WERI-Rb-1 (cell line): ENCODE measurements around the gene PKNOX1.
"Not testable (repeated sequence)": the region's sequence is repeated elsewhere in the genome, so short reads cannot be mapped to it uniquely, and the experiment has no call there.

Experiments used
- DNase-seq: peaks from one replicate; pipeline ENCODE4 v3.0.0-alpha.2; 2020
- H3K27ac ChIP-seq: fragments of 250-450 bp; sonication (Bioruptor Pico); 2 replicates; pipeline ENCODE4 v1.5.1; 2020; ENCODE audit warnings: mild to moderate bottlenecking, moderate library complexity
- H3K27me3 ChIP-seq: fragments of 250-450 bp; sonication (Bioruptor Pico); 2 replicates; pipeline ENCODE4 v1.5.1; 2021; ENCODE audit warnings: mild to moderate bottlenecking, low read depth, moderate library complexity; ENCODE audit not compliant: insufficient read depth, severe bottlenecking
- H3K36me3 ChIP-seq: fragments of 250-450 bp; sonication (Bioruptor Pico); 2 replicates; pipeline ENCODE4 v1.5.1; 2020; ENCODE audit warnings: mild to moderate bottlenecking, moderate library complexity
- H3K4me3 ChIP-seq: 2 replicates; pipeline ENCODE4 v1.5.1; 2011; ENCODE audit warnings: low read depth, mild to moderate bottlenecking, control low read depth, low read length
- H3K9me3 ChIP-seq: fragments of 250-450 bp; sonication (Bioruptor Pico); 2 replicates; pipeline ENCODE4 v1.5.1; 2021; ENCODE audit warnings: mild to moderate bottlenecking, moderate library complexity; ENCODE audit not compliant: severe bottlenecking
- TF ChIP-seq, protein P1 (sequence below): IDR thresholded peaks from 2 replicates; pipeline ENCODE4 v1.5.1; 2011; ENCODE audit warnings: low read depth, mild to moderate bottlenecking, control low read depth, inconsistent platforms, low read length

PKNOX1 gene

DNA sequence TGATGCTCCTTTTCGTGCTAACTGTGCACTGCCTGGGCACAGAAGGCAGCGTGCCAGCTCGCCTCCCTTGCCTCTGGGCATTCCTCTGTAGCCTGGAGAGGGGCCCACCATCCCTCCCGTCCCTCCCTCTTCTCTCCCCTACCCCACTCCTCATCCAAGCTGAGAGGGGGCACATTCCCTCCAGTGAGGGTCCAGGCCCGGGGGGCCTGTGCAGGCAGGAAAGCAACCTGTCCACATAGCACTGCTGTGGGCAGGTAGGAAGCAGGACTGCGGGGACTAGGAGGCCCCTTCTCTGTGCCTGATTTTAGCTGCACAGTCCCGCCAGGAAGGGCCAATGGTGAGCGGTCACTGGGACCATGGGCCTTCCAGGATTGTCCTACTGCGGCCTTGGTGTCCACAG lies 10.3 kb upstream of the PKNOX1 start:
- TF ChIP-seq, protein P1, sequence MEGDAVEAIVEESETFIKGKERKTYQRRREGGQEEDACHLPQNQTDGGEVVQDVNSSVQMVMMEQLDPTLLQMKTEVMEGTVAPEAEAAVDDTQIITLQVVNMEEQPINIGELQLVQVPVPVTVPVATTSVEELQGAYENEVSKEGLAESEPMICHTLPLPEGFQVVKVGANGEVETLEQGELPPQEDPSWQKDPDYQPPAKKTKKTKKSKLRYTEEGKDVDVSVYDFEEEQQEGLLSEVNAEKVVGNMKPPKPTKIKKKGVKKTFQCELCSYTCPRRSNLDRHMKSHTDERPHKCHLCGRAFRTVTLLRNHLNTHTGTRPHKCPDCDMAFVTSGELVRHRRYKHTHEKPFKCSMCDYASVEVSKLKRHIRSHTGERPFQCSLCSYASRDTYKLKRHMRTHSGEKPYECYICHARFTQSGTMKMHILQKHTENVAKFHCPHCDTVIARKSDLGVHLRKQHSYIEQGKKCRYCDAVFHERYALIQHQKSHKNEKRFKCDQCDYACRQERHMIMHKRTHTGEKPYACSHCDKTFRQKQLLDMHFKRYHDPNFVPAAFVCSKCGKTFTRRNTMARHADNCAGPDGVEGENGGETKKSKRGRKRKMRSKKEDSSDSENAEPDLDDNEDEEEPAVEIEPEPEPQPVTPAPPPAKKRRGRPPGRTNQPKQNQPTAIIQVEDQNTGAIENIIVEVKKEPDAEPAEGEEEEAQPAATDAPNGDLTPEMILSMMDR = no peak
- Histone ChIP-seq H3K36me3 (no peaks in the 10 kb centered on the region), H3K4me3 (no peak overlapping the region), H3K27ac (no peak overlapping the region), H3K27me3 (no peaks in the 10 kb centered on the region), H3K9me3 (peaks cover 2% of the 10 kb centered on the region)
- DNase-seq = no peak

DNA sequence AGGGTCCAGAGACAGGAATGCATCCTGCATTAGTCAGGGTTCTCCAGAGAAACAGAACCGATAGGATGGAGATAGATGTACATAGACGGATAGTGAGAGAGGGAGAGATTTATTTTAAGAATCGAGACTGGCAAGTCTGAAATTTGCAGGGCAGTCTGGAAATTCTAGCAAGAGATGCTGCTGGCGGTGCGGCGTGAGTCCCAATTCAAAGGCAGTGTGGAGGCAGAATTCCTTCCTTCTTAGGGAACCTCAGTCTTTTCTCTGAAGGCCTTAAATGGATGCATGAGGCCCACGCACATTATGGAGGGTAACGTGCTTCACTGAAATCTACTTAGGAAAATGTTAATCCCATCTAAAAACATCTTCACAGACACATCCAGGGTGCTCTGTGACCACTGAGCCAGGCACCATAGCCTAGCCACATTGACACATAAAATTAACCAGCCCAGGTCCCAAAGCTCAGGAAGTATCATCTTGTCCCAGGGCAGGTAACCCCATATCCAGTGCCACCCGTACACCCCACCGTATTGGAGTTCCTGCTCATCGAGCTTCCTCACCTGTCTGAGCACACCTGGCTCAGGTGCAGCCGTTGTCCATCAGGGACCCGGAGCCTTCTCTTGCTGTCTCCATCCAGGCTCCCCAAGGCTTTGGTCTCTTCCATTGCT lies 9.7 kb upstream of the PKNOX1 start:
- Histone ChIP-seq H3K27me3 (no peaks in the 10 kb centered on the region), H3K9me3 (peaks cover 2% of the 10 kb centered on the region), H3K4me3 (no peak overlapping the region), H3K27ac (no peak overlapping the region), H3K36me3 (no peaks in the 10 kb centered on the region)
- TF ChIP-seq, protein P1 = no peak
- no peak for DNase-seq

DNA sequence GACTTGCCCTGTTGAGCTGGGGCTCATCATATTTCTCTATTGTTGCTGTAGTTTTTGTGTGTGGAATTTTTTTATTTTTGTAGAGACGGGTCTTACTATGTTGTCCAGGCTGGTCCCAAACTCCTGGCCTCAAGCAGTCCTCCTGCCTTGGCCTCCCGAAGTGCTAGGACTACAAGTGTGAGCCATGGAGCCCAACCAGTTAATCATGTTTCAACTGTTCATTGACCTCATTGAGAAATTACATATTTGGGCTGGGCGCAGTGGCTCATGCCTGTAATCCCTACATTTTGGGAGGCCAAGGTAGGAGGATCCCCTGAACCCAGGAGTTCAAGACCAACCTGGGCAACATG lies 9.2 kb upstream of the PKNOX1 start:
- TF ChIP-seq, protein P1 = no peak
- Histone ChIP-seq H3K27me3 (no peaks in the 10 kb centered on the region), H3K9me3 (peaks cover 2% of the 10 kb centered on the region), H3K4me3 (no peak overlapping the region), H3K27ac (no peak overlapping the region), H3K36me3 (no peaks in the 10 kb centered on the region)
- no peak for DNase-seq

DNA sequence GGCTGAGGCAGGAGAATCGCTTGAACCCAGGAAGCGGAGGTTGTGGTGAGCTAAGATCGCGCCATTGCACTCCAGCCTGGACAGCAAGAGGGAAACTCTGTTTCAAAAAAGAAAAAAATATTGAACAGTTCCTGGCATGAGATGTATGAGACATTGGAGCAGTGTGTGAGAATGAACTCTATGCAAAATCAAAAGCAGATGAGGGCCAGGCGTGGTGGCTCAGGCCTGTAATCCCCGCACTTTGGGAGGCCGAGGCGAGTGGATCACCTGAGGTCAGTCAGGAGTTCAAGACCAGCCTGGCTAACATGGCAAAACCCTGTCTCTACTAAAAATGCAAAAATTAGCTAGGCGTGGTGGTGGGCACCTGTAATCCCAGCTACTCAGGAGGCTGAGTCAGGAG lies 6.7 kb upstream of the PKNOX1 start:
- not testable (repeated sequence) for H3K4me3 ChIP-seq, H3K27me3 ChIP-seq, H3K27ac ChIP-seq, H3K36me3 ChIP-seq, H3K9me3 ChIP-seq, DNase-seq

DNA sequence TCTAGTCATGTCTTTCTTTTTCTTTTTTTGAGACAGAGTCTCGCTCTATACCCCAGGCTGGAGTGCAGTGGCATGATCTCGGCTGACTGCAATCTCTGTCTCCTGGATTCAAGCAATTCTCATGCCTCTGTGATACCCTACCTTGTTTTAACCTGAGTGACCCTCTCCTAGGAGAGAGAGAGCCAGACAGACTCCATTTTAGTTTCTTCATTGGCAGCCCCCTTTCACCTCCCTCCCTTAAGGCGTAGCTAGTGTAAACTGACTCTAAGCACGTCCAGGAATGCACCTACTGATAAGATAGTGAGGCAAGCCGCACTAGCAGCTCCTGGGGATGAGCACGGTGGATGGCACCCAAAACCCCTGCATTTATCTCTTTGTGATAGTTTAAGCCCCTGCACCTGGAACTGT lies 5.2 kb upstream of the PKNOX1 start:
- Histone ChIP-seq H3K27ac (no peak overlapping the region), H3K27me3 (no peaks in the 10 kb centered on the region), H3K9me3 (no peaks in the 10 kb centered on the region), H3K36me3 (no peaks in the 10 kb centered on the region), H3K4me3 (no peak overlapping the region)
- DNase-seq = no peak
- TF ChIP-seq, protein P1 = no peak

DNA sequence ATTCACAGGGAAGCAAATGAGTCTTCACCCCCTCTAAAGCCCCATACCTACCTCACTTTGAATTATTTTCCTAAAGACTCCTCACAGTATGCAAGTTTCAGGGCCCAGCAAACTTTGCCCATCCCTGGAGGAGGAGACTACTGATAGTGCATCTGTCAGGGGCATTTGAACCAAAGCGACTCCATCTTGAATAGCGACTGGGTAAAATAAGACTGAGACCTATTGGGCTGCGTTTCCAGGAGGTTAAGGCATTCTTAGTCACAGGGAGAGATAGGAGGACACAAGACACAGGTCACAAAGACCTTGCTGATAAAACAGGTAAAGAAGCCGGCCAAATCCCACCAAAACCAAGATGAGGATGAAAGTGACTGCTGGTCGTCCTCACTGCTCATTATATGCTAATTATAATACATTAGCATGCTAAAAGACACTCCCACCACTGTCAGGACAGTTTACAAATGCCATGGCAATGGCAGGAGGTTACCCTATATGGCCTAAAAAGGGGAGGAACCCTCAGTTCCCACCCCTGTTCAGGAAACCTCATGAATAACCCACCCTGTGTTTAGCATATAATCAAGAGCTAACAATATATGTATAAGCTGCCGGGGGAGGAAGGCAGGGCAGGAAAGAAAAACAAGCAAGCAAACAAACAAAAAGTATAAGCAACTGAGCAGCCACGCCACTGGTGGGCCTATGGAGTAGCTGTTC lies 3.3 kb upstream of the PKNOX1 start:
- TF ChIP-seq, protein P1 = no peak
- H3K9me3 ChIP-seq = no peaks in the 10 kb centered on the region
- DNase-seq = no peak
- no peaks in the 10 kb centered on the region for H3K27me3 ChIP-seq
- no peak overlapping the region for H3K27ac ChIP-seq
- no peak overlapping the region for H3K4me3 ChIP-seq
- H3K36me3 ChIP-seq = peaks cover 10% of the 10 kb centered on the region
